Neural cell (in vitro differentiated cells): ENCODE results near the gene CYB5B.

Experiments
- EZH2 ChIP-seq: fragments of 200-600, 300-800 bp; shearing (Covaris generic), sonication (generic); IDR thresholded peaks from 2 replicates; pipeline ENCODE4 v1.6.1; 2014; ENCODE audit warnings: antibody characterized with exemption, low read length, borderline replicate concordance, mild to moderate bottlenecking; ENCODE audit not compliant: insufficient read depth, poor library complexity, severe bottlenecking
- MXI1 ChIP-seq: fragments of 450-650 bp; conservative IDR thresholded peaks from 2 replicates; pipeline ENCODE4 v1.6.1; 2014; ENCODE audit warnings: antibody characterized with exemption, mild to moderate bottlenecking; ENCODE audit not compliant: poor library complexity, severe bottlenecking
- POLR2AphosphoS5 ChIP-seq: IDR thresholded peaks from 2 replicates; pipeline ENCODE4 v1.6.1; 2012
- RAD21 ChIP-seq: fragments of 450-650 bp; conservative IDR thresholded peaks from 2 replicates; pipeline ENCODE4 v1.6.1; 2014; ENCODE audit warnings: antibody characterized with exemption, mild to moderate bottlenecking, moderate library complexity
- SMC3 ChIP-seq: fragments of 450-650 bp; conservative IDR thresholded peaks from 2 replicates; pipeline ENCODE4 v1.6.1; 2014; ENCODE audit warnings: antibody characterized with exemption, mild to moderate bottlenecking, moderate library complexity; ENCODE audit not compliant: poor library complexity
- TAF1 ChIP-seq: IDR thresholded peaks from 2 replicates; pipeline ENCODE4 v1.6.1; 2012; ENCODE audit warnings: low read depth
- TF ChIP-seq, protein P1 (sequence below): IDR thresholded peaks from 2 replicates; pipeline ENCODE4 v1.6.1; 2012; ENCODE audit warnings: borderline replicate concordance
- TF ChIP-seq, protein P2 (sequence below): fragments of 450-650 bp; IDR thresholded peaks from 2 replicates; pipeline ENCODE4 v1.5.1; 2014; ENCODE audit warnings: antibody characterized with exemption, mild to moderate bottlenecking, moderate library complexity; ENCODE audit not compliant: poor library complexity, severe bottlenecking

DNA sequence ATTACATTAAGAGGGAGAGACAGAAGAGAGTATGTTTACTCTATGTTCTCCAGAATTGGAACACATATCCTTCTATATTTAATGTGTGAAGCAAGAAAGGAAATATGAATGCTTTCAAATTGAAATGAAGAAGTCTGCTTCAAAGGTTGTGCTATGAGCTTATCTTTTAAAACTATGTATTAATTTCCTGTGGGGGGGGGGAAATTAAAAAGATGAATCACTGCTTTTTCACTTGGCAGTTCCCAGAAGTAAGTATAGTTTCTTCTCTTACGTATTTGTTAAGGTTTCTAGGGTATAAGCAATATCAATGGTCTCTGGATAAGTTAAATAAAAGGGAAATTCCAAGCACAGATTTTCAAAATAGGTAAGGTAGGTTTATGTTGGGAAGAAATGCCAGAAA is 45.7 kb upstream of the CYB5B start:
- TF ChIP-seq, protein P1, sequence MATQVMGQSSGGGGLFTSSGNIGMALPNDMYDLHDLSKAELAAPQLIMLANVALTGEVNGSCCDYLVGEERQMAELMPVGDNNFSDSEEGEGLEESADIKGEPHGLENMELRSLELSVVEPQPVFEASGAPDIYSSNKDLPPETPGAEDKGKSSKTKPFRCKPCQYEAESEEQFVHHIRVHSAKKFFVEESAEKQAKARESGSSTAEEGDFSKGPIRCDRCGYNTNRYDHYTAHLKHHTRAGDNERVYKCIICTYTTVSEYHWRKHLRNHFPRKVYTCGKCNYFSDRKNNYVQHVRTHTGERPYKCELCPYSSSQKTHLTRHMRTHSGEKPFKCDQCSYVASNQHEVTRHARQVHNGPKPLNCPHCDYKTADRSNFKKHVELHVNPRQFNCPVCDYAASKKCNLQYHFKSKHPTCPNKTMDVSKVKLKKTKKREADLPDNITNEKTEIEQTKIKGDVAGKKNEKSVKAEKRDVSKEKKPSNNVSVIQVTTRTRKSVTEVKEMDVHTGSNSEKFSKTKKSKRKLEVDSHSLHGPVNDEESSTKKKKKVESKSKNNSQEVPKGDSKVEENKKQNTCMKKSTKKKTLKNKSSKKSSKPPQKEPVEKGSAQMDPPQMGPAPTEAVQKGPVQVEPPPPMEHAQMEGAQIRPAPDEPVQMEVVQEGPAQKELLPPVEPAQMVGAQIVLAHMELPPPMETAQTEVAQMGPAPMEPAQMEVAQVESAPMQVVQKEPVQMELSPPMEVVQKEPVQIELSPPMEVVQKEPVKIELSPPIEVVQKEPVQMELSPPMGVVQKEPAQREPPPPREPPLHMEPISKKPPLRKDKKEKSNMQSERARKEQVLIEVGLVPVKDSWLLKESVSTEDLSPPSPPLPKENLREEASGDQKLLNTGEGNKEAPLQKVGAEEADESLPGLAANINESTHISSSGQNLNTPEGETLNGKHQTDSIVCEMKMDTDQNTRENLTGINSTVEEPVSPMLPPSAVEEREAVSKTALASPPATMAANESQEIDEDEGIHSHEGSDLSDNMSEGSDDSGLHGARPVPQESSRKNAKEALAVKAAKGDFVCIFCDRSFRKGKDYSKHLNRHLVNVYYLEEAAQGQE = no peak
- TF ChIP-seq, protein P2, sequence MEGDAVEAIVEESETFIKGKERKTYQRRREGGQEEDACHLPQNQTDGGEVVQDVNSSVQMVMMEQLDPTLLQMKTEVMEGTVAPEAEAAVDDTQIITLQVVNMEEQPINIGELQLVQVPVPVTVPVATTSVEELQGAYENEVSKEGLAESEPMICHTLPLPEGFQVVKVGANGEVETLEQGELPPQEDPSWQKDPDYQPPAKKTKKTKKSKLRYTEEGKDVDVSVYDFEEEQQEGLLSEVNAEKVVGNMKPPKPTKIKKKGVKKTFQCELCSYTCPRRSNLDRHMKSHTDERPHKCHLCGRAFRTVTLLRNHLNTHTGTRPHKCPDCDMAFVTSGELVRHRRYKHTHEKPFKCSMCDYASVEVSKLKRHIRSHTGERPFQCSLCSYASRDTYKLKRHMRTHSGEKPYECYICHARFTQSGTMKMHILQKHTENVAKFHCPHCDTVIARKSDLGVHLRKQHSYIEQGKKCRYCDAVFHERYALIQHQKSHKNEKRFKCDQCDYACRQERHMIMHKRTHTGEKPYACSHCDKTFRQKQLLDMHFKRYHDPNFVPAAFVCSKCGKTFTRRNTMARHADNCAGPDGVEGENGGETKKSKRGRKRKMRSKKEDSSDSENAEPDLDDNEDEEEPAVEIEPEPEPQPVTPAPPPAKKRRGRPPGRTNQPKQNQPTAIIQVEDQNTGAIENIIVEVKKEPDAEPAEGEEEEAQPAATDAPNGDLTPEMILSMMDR = no peak
- no peak for TF ChIP-seq EZH2
- TF ChIP-seq POLR2AphosphoS5 = no peak
- TF ChIP-seq MXI1 = no peak
- no peak for TF ChIP-seq RAD21
- no peak for TF ChIP-seq SMC3
- TF ChIP-seq TAF1 = no peak
